GM23338 (cell line): ENCODE results near the gene CCDC3. TPM values are rescaled to one million over a fixed set of nuclear protein-coding genes. Genes with fewer than 3 reads are reported as not detected.

ENCODE experiments used
- ATAC-seq: fragments of 200-7000 bp; cut with Tn5 transposase; 3 replicates; pipeline ENCODE4 v1.9.1; 2020
- DNase-seq: peaks from one replicate; pipeline ENCODE4 v3.0.0-alpha.2; 2015; ENCODE audit warnings: low spot score
- H2AFZ ChIP-seq: fragments of 200-600 bp; sonication (generic); 2 replicates; pipeline ENCODE4 v1.8.0; 2016; ENCODE audit warnings: antibody characterized with exemption, mild to moderate bottlenecking, moderate library complexity
- H3F3A ChIP-seq: fragments of 200-600 bp; sonication (generic); replicated peaks from 2 replicates; pipeline ENCODE4 v1.8.0; 2017; ENCODE audit warnings: antibody characterized with exemption, mixed run types, low read depth
- H3K27ac ChIP-seq: fragments of 200-600 bp; sonication (generic); 2 replicates; pipeline ENCODE4 v1.6.1; 2016; ENCODE audit warnings: low read depth
- H3K27me3 ChIP-seq: fragments of 200-600 bp; sonication (generic); 2 replicates; pipeline ENCODE4 v1.8.0; 2016; ENCODE audit warnings: mild to moderate bottlenecking, mixed run types, moderate library complexity; ENCODE audit not compliant: insufficient read depth
- H3K36me3 ChIP-seq: fragments of 200-600 bp; sonication (generic); 2 replicates; pipeline ENCODE4 v1.8.0; 2016; ENCODE audit warnings: mild to moderate bottlenecking; ENCODE audit not compliant: insufficient read depth
- H3K4me1 ChIP-seq: fragments of 200-600 bp; sonication (generic); 2 replicates; pipeline ENCODE4 v1.8.0; 2016; ENCODE audit warnings: mild to moderate bottlenecking, moderate library complexity; ENCODE audit not compliant: insufficient read depth
- H3K4me2 ChIP-seq: fragments of 200-600 bp; sonication (generic); 2 replicates; pipeline ENCODE4 v1.7.1; 2017; ENCODE audit warnings: mixed run types
- H3K4me3 ChIP-seq: fragments of 200-600 bp; sonication (generic); 2 replicates; pipeline ENCODE4 v1.6.1; 2016; ENCODE audit warnings: mixed run types
- H3K79me2 ChIP-seq: fragments of 200-600 bp; sonication (generic); replicated peaks from 2 replicates; pipeline ENCODE4 v1.8.0; 2017; ENCODE audit warnings: mild to moderate bottlenecking; ENCODE audit not compliant: insufficient read depth
- H3K9me2 ChIP-seq: fragments of 200-600 bp; sonication (generic); 2 replicates; pipeline ENCODE4 v1.8.0; 2017; ENCODE audit not compliant: insufficient read depth
- H4K20me1 ChIP-seq: fragments of 200-600 bp; sonication (generic); replicated peaks from 2 replicates; pipeline ENCODE4 v1.8.0; 2017; ENCODE audit warnings: mild to moderate bottlenecking; ENCODE audit not compliant: insufficient read depth
- H3K27ac Mint-ChIP-seq: 2 replicates; pipeline ENCODE4 v1.8.0; 2020; ENCODE audit warnings: inconsistent platforms, mild to moderate bottlenecking, moderate library complexity, mixed read lengths
- H3K27me3 Mint-ChIP-seq: 3 replicates; pipeline ENCODE4 v1.8.0; 2022; ENCODE audit warnings: low read depth, mild to moderate bottlenecking, moderate library complexity, mixed read lengths, inconsistent platforms; ENCODE audit not compliant: insufficient read depth, poor library complexity
- H3K36me3 Mint-ChIP-seq: 3 replicates; pipeline ENCODE4 v1.8.0; 2021; ENCODE audit warnings: low read depth, mild to moderate bottlenecking, inconsistent platforms, moderate library complexity, mixed read lengths
- H3K4me1 Mint-ChIP-seq: 3 replicates; pipeline ENCODE4 v1.8.0; 2020; ENCODE audit warnings: mild to moderate bottlenecking, inconsistent platforms, mixed read lengths
- H3K4me3 Mint-ChIP-seq: 3 replicates; pipeline ENCODE4 v1.8.0; 2021; ENCODE audit warnings: moderate library complexity, mild to moderate bottlenecking, inconsistent platforms, mixed read lengths
- H3K9me3 Mint-ChIP-seq: 3 replicates; pipeline ENCODE4 v1.8.0; 2020; ENCODE audit warnings: moderate library complexity, mild to moderate bottlenecking, inconsistent platforms, mixed read lengths
- CREB1 ChIP-seq: fragments of 250-450 bp; sonication (Bioruptor Pico); IDR thresholded peaks from 2 replicates; pipeline ENCODE4 v1.5.0; 2020; ENCODE audit warnings: low read depth, mild to moderate bottlenecking, moderate library complexity
- CTCF ChIP-seq, 2 experiments: fragments of 200-600 bp in 1 of 2; sonication (generic) in 1 of 2; conservative IDR thresholded peaks; 2 replicates each; pipeline versions ENCODE4 v1.5.1 to v1.6.1; 2016 to 2017; ENCODE audit warnings: antibody characterized with exemption in 2 of 2, low read depth in 2 of 2, mild to moderate bottlenecking in 2 of 2, moderate library complexity in 1 of 2
- EZH2 ChIP-seq: fragments of 200-600 bp; sonication (generic); IDR thresholded peaks from one replicate; pipeline ENCODE4 v1.8.0; 2017; ENCODE audit warnings: antibody characterized with exemption, mild to moderate bottlenecking, low read depth; ENCODE audit not compliant: unreplicated experiment
- EZH2phosphoT487 ChIP-seq: fragments of 200-600 bp; sonication (generic); IDR thresholded peaks from one replicate; pipeline ENCODE4 v1.8.1; 2018; ENCODE audit warnings: antibody characterized with exemption; ENCODE audit not compliant: unreplicated experiment
- JUNB ChIP-seq: IDR thresholded peaks from one replicate; pipeline ENCODE4 v1.6.1; 2016; ENCODE audit warnings: antibody characterized with exemption; ENCODE audit not compliant: unreplicated experiment
- NANOG ChIP-seq: IDR thresholded peaks from 2 replicates; pipeline ENCODE4 v1.6.1; 2016; ENCODE audit warnings: antibody characterized with exemption, borderline replicate concordance
- POLR2AphosphoS5 ChIP-seq: IDR thresholded peaks from 2 replicates; pipeline ENCODE4 v1.6.1; 2016; ENCODE audit warnings: antibody characterized with exemption, low read depth
- STAT1 ChIP-seq: IDR thresholded peaks from one replicate; pipeline ENCODE4 v1.6.1; 2016; ENCODE audit warnings: antibody characterized with exemption; ENCODE audit not compliant: unreplicated experiment
- ZNF462 ChIP-seq: fragments of 250-450 bp; sonication (Bioruptor Pico); IDR thresholded peaks from 2 replicates; pipeline ENCODE4 v1.5.0; 2020; ENCODE audit warnings: mild to moderate bottlenecking, moderate library complexity
- polyA plus RNA-seq: library from polyadenylated mRNA; unstranded; fragments of >200 nt; fragmentation: Nextera tagmentation; extraction: Ambion mirVana; gene quantifications from 2 replicates; pipeline ENCODE4 v1.2.1, GENCODE V29; 2016
- total RNA-seq: library from RNA; depleted of rRNA; stranded (reverse); fragments of >200 nt; shearing (Covaris generic); gene quantifications from 2 replicates; pipeline ENCODE4 v1.2.3, GENCODE V29; 2014

CCDC3 gene
- total and polyA plus RNA-seq, 2 experiments from 2014 or later: 1.4 to 5.2 TPM

- no peak for TF ChIP-seq POLR2AphosphoS5
- Histone ChIP-seq H3K27me3 (no peaks in the 10 kb centered on the region), H3K79me2 (no peaks in the 10 kb centered on the region), H3K27ac (no peak overlapping the region), H3K36me3 (no peaks in the 10 kb centered on the region), H2AFZ (no peak overlapping the region), H3F3A (no peaks in the 10 kb centered on the region), H3K4me2 (no peak overlapping the region), H3K4me1 (peaks cover 4% of the 10 kb centered on the region; the same call in 1 of the 2 replicates), H4K20me1 (no peaks in the 10 kb centered on the region), H3K9me2 (peaks cover 16% of the 10 kb centered on the region; the same call in 1 of the 2 replicates), H3K4me3 (no peak overlapping the region)
- ATAC-seq (no peak), DNase-seq (no peak)
- no peaks in the 10 kb centered on the region for H3K27me3 Mint-ChIP-seq
- H3K36me3 Mint-ChIP-seq: peaks cover 2% of the 10 kb centered on the region; the same call in 1 of the 3 replicates
- H3K4me3 Mint-ChIP-seq: no peak overlapping the region
- no peak overlapping the region for H3K27ac Mint-ChIP-seq
- H3K4me1 Mint-ChIP-seq: peaks cover 8% of the 10 kb centered on the region; the same call in 1 of the 3 replicates
- peaks cover 1% of the 10 kb centered on the region; the same call in 1 of the 3 replicates for H3K9me3 Mint-ChIP-seq
These were observed 64.0 kb downstream of the CCDC3 start for GRCh38 chr10:12937527-12937926.

- Histone ChIP-seq H2AFZ (no peak overlapping the region), H3K27me3 (no peaks in the 10 kb centered on the region), H3K9me2 (0 out of 2 replicates have a peak, but pooled peaks cover 4% of the 10 kb centered on the region), H3F3A (no peaks in the 10 kb centered on the region), H4K20me1 (no peaks in the 10 kb centered on the region), H3K4me1 (no peaks in the 10 kb centered on the region), H3K36me3 (no peaks in the 10 kb centered on the region), H3K4me2 (no peak overlapping the region), H3K4me3 (no peak overlapping the region), H3K79me2 (no peaks in the 10 kb centered on the region), H3K27ac (no peak overlapping the region)
- TF ChIP-seq EZH2: no peak
- no peak for TF ChIP-seq CREB1 (CRISPR knock-in tag)
- TF ChIP-seq STAT1: no peak
- ATAC-seq (no peak), DNase-seq (no peak)
- Mint-ChIP-seq H3K4me1 (no peaks in the 10 kb centered on the region), H3K9me3 (no peaks in the 10 kb centered on the region), H3K4me3 (no peak overlapping the region), H3K27ac (no peak overlapping the region), H3K27me3 (no peaks in the 10 kb centered on the region), H3K36me3 (no peaks in the 10 kb centered on the region)
These were observed 66.7 kb downstream of the CCDC3 start for GRCh38 chr10:12934777-12935176.

- H3K36me3 Mint-ChIP-seq: no peaks in the 10 kb centered on the region
- TF ChIP-seq EZH2phosphoT487: no peak
- no peak for TF ChIP-seq EZH2
- TF ChIP-seq ZNF462 (CRISPR knock-in tag): no peak
- TF ChIP-seq NANOG: no peak
- TF ChIP-seq JUNB: no peak
- no peak for TF ChIP-seq CTCF (conservative IDR thresholded peaks at IDR 0.05; ENCODE audit: low read depth in 2 of 2)
- TF ChIP-seq STAT1: no peak
These were observed 72.1 kb downstream of the CCDC3 start for GRCh38 chr10:12929381-12929780.

More at GRCh38 chr10:12929381-12929780, 72.1 kb downstream of the CCDC3 start:
- Mint-ChIP-seq H3K9me3 (no peaks in the 10 kb centered on the region; the same call in 1 of the 3 replicates), H3K27ac (no peak overlapping the region), H3K4me3 (no peak overlapping the region), H3K4me1 (no peaks in the 10 kb centered on the region), H3K27me3 (no peaks in the 10 kb centered on the region)
- Histone ChIP-seq H3K4me1 (no peaks in the 10 kb centered on the region), H3K79me2 (no peaks in the 10 kb centered on the region), H4K20me1 (no peaks in the 10 kb centered on the region), H3K27me3 (no peaks in the 10 kb centered on the region), H3K9me2 (peaks cover 10% of the 10 kb centered on the region; the same call in 1 of the 2 replicates), H3F3A (no peaks in the 10 kb centered on the region), H3K27ac (no peak overlapping the region), H3K4me3 (no peak overlapping the region), H2AFZ (no peak overlapping the region), H3K4me2 (no peak overlapping the region), H3K36me3 (no peaks in the 10 kb centered on the region)
- no peak for ATAC-seq
- DNase-seq: no peak
